GM19397 (cell line): ENCODE measurements around the gene ACSL3.

Source experiments
- ATAC-seq: cut with Tn5 transposase; IDR thresholded peaks from one replicate; pipeline ENCODE4 v1.9.1; 2021; ENCODE audit warnings: mild to moderate bottlenecking, moderate library complexity; ENCODE audit not compliant: unreplicated experiment

The ACSL3 gene

GRCh38 chr2:222878877-222879603, 18.2 kb downstream of the ACSL3 start:
- no peak for ATAC-seq

- ATAC-seq: no peak
Observed at GRCh38 chr2:222879604-222879933, 18.7 kb downstream of the ACSL3 start.

GRCh38 chr2:222882484-222882928, 21.7 kb downstream of the ACSL3 start:
- no peak for ATAC-seq

- no peak for ATAC-seq
Observed at GRCh38 chr2:222883420-222883819, 22.6 kb downstream of the ACSL3 start.

- no peak for ATAC-seq
Observed at GRCh38 chr2:222884114-222884771, 23.4 kb downstream of the ACSL3 start.

GRCh38 chr2:222884805-222885424, 24.1 kb downstream of the ACSL3 start:
- ATAC-seq: no peak

GRCh38 chr2:222887124-222887523, 26.3 kb downstream of the ACSL3 start:
- ATAC-seq: no peak

GRCh38 chr2:222888716-222889115, 27.9 kb downstream of the ACSL3 start:
- no peak for ATAC-seq

- no peak for ATAC-seq
Observed at GRCh38 chr2:222891890-222892289, 31.1 kb downstream of the ACSL3 start.

GRCh38 chr2:222892321-222892720, 31.5 kb downstream of the ACSL3 start:
- no peak for ATAC-seq

GRCh38 chr2:222892761-222893160, 31.9 kb downstream of the ACSL3 start:
- ATAC-seq: no peak

GRCh38 chr2:222893716-222894115, 32.9 kb downstream of the ACSL3 start:
- no peak for ATAC-seq

- ATAC-seq: no peak
Observed at GRCh38 chr2:222895144-222895543, 34.3 kb downstream of the ACSL3 start.

GRCh38 chr2:222897898-222898297, 37.1 kb downstream of the ACSL3 start:
- ATAC-seq: no peak

- ATAC-seq: no peak
Observed at GRCh38 chr2:222899413-222900181, 38.8 kb downstream of the ACSL3 start.

GRCh38 chr2:222900354-222900753, 39.5 kb downstream of the ACSL3 start:
- no peak for ATAC-seq

GRCh38 chr2:222902660-222903059, 41.8 kb downstream of the ACSL3 start:
- ATAC-seq: no peak

GRCh38 chr2:222903234-222904220, 42.7 kb downstream of the ACSL3 start:
- ATAC-seq: peak; percentile 87

- ATAC-seq: no peak
Observed at GRCh38 chr2:222904557-222905258, 43.9 kb downstream of the ACSL3 start.

GRCh38 chr2:222907048-222907447, 46.2 kb downstream of the ACSL3 start:
- ATAC-seq: no peak
